ENCODE results near the gene PRR22.
"Not testable (repeated sequence)": the region's sequence is repeated elsewhere in the genome, so short reads cannot be mapped to it uniquely, and the experiment has no call there.

PRR22 gene

GRCh38 chr19:5782945-5783919 lies 1.3 kb downstream of the PRR22 start:
- no peak overlapping the region for H2AFZ ChIP-seq (ENCODE audit: low read length)
- no peak overlapping the region for H4K91ac ChIP-seq (ENCODE audit: low read depth, low read length, poor library complexity)
- H2BK15ac ChIP-seq (ENCODE audit: low read length), result no peak overlapping the region
- H4K8ac ChIP-seq (ENCODE audit: low read depth, low read length), result no peak overlapping the region
- no peak overlapping the region for H3K9ac ChIP-seq (ENCODE audit: low read depth, low read length, poor library complexity)
- no CpG with 5 or more reads among the region's 48 CpGs for WGBS, 2 donors (ENCODE audit: extremely low coverage in 2 of 2, insufficient read length in 2 of 2, insufficient replicate concordance in 1 of 2)
- no peak overlapping the region for H2BK12ac ChIP-seq (ENCODE audit: low read length)
- H2BK5ac ChIP-seq (ENCODE audit: low read length), result no peak overlapping the region
- no peaks in the 10 kb centered on the region for H3K4me1 ChIP-seq (ENCODE audit: control insufficient read depth in 2 of 2, insufficient read depth in 1 of 2, low read depth in 1 of 2, low read length in 2 of 2)
- no peak overlapping the region for H3K23ac ChIP-seq (ENCODE audit: low read depth, low read length, poor library complexity)
- H3K27me3 ChIP-seq (ENCODE audit: control insufficient read depth in 3 of 3, insufficient read depth in 3 of 3, low read depth in 1 of 3, low read length in 3 of 3), result no peaks in the 10 kb centered on the region
- H3K14ac ChIP-seq (ENCODE audit: low read length), result no peak overlapping the region
- H2BK120ac ChIP-seq (ENCODE audit: low read depth, low read length), result no peak overlapping the region
- peaks cover 25 to 47% of the 10 kb centered on the region in 2 donors for H3K36me3 ChIP-seq (replicated peaks in 1 of 2; ENCODE audit: control insufficient read depth in 2 of 2, insufficient read depth in 2 of 2, low read length in 2 of 2)
- H3K18ac ChIP-seq (ENCODE audit: low read length), result no peak overlapping the region
- no peak overlapping the region for H3K4ac ChIP-seq (ENCODE audit: low read length)
- H3K27ac ChIP-seq (replicated peaks; ENCODE audit: low read length), result no peak overlapping the region
- no peaks in the 10 kb centered on the region for H3K9me3 ChIP-seq (replicated peaks in 1 of 2; ENCODE audit: control insufficient read depth in 2 of 2, insufficient read depth in 1 of 2, low read depth in 1 of 2, low read length in 2 of 2)
- no peak overlapping the region for H2AK5ac ChIP-seq (ENCODE audit: low read depth, low read length)
- H3K79me1 ChIP-seq (ENCODE audit: low read depth, low read length), result peaks cover 7% of the 10 kb centered on the region
- DNase-seq (ENCODE audit: low spot score), result no peak
- H3K4me3 ChIP-seq (ENCODE audit: low read length in 2 of 2), result no peak overlapping the region
- no peak overlapping the region for H3K4me2 ChIP-seq (ENCODE audit: insufficient read depth, low read length, poor library complexity, severe bottlenecking)

GRCh38 chr19:5782322-5782721 lies 2.2 kb downstream of the PRR22 start:
- Histone ChIP-seq H2AK5ac (ENCODE audit: low read depth, low read length) (peak overlapping the region; percentile 46), H2BK15ac (ENCODE audit: low read length) (no peak overlapping the region), H2BK120ac (ENCODE audit: low read depth, low read length) (no peak overlapping the region), H3K23ac (ENCODE audit: low read depth, low read length, poor library complexity) (no peak overlapping the region), H3K9me3 (replicated peaks in 1 of 2; ENCODE audit: control insufficient read depth in 2 of 2, insufficient read depth in 1 of 2, low read depth in 1 of 2, low read length in 2 of 2) (no peaks in the 10 kb centered on the region), H2BK12ac (ENCODE audit: low read length) (no peak overlapping the region), H3K14ac (ENCODE audit: low read length) (no peak overlapping the region), H4K91ac (ENCODE audit: low read depth, low read length, poor library complexity) (no peak overlapping the region), H2AFZ (ENCODE audit: low read length) (no peak overlapping the region), H3K4me2 (ENCODE audit: insufficient read depth, low read length, poor library complexity, severe bottlenecking) (no peak overlapping the region), H3K4me3 (ENCODE audit: low read length in 2 of 2) (no peak overlapping the region), H3K27ac (replicated peaks; ENCODE audit: low read length) (no peak overlapping the region), H3K4ac (ENCODE audit: low read length) (no peak overlapping the region), H3K27me3 (ENCODE audit: control insufficient read depth in 3 of 3, insufficient read depth in 3 of 3, low read depth in 1 of 3, low read length in 3 of 3) (no peaks in the 10 kb centered on the region), H3K36me3 (replicated peaks in 1 of 2; ENCODE audit: control insufficient read depth in 2 of 2, insufficient read depth in 2 of 2, low read length in 2 of 2) (peaks cover 16 to 38% of the 10 kb centered on the region in 2 donors), H3K9ac (ENCODE audit: low read depth, low read length, poor library complexity) (peak overlapping the region; percentile 4), H2BK5ac (ENCODE audit: low read length) (peak overlapping the region; percentile 39), H3K18ac (ENCODE audit: low read length) (no peak overlapping the region), H3K4me1 (ENCODE audit: control insufficient read depth in 2 of 2, insufficient read depth in 1 of 2, low read depth in 1 of 2, low read length in 2 of 2) (no peaks in the 10 kb centered on the region), H4K8ac (ENCODE audit: low read depth, low read length) (no peak overlapping the region), H3K79me1 (ENCODE audit: low read depth, low read length) (peaks cover 6% of the 10 kb centered on the region)
- no CpG with 5 or more reads among the region's 9 CpGs for WGBS, 2 donors (ENCODE audit: extremely low coverage in 2 of 2, insufficient read length in 2 of 2, insufficient replicate concordance in 1 of 2)
- no peak for DNase-seq (ENCODE audit: low spot score)

- H2AK5ac ChIP-seq (ENCODE audit: low read depth, low read length); H3K27ac ChIP-seq (replicated peaks; ENCODE audit: low read length); H2BK120ac ChIP-seq (ENCODE audit: low read depth, low read length); H3K14ac ChIP-seq (ENCODE audit: low read length); H3K4ac ChIP-seq (ENCODE audit: low read length); H3K4me1 ChIP-seq (ENCODE audit: control insufficient read depth in 2 of 2, insufficient read depth in 1 of 2, low read depth in 1 of 2, low read length in 2 of 2); H2AFZ ChIP-seq (ENCODE audit: low read length); H4K91ac ChIP-seq (ENCODE audit: low read depth, low read length, poor library complexity); H2BK12ac ChIP-seq (ENCODE audit: low read length); H2BK15ac ChIP-seq (ENCODE audit: low read length); DNase-seq (ENCODE audit: low spot score); H2BK5ac ChIP-seq (ENCODE audit: low read length); H3K4me2 ChIP-seq (ENCODE audit: insufficient read depth, low read length, poor library complexity, severe bottlenecking); H3K9me3 ChIP-seq (replicated peaks in 1 of 2; ENCODE audit: control insufficient read depth in 2 of 2, insufficient read depth in 1 of 2, low read depth in 1 of 2, low read length in 2 of 2); H3K79me1 ChIP-seq (ENCODE audit: low read depth, low read length); H3K23ac ChIP-seq (ENCODE audit: low read depth, low read length, poor library complexity); H3K18ac ChIP-seq (ENCODE audit: low read length); H3K9ac ChIP-seq (ENCODE audit: low read depth, low read length, poor library complexity); H3K4me3 ChIP-seq (ENCODE audit: low read length in 2 of 2); H3K27me3 ChIP-seq (ENCODE audit: control insufficient read depth in 3 of 3, insufficient read depth in 3 of 3, low read depth in 1 of 3, low read length in 3 of 3); H4K8ac ChIP-seq (ENCODE audit: low read depth, low read length): not testable (repeated sequence)
- peaks cover 3 to 24% of the 10 kb centered on the region in 2 donors for H3K36me3 ChIP-seq (replicated peaks in 1 of 2; ENCODE audit: control insufficient read depth in 2 of 2, insufficient read depth in 2 of 2, low read length in 2 of 2)
- WGBS, 2 donors (ENCODE audit: extremely low coverage in 2 of 2, insufficient read length in 2 of 2, insufficient replicate concordance in 1 of 2), result no CpG with 5 or more reads among the region's 11 CpGs
Observed at GRCh38 chr19:5780916-5781315, 3.6 kb downstream of the PRR22 start.

- Histone ChIP-seq H3K27me3 (ENCODE audit: control insufficient read depth in 3 of 3, insufficient read depth in 3 of 3, low read depth in 1 of 3, low read length in 3 of 3) (no peaks in the 10 kb centered on the region), H3K27ac (replicated peaks; ENCODE audit: low read length) (no peak overlapping the region), H4K91ac (ENCODE audit: low read depth, low read length, poor library complexity) (peak overlapping the region; percentile 92)
Observed at GRCh38 chr19:5778402-5778801, 6.1 kb downstream of the PRR22 start.

More at GRCh38 chr19:5778402-5778801, 6.1 kb downstream of the PRR22 start:
- Histone ChIP-seq H3K36me3 (replicated peaks in 1 of 2; ENCODE audit: control insufficient read depth in 2 of 2, insufficient read depth in 2 of 2, low read length in 2 of 2) (peaks cover 0 to 4% of the 10 kb centered on the region in 2 donors), H2BK120ac (ENCODE audit: low read depth, low read length) (no peak overlapping the region), H3K4me3 (ENCODE audit: low read length in 2 of 2) (peak overlapping the region in 1 of 2 donors; percentile 68), H2AK5ac (ENCODE audit: low read depth, low read length) (peak overlapping the region; percentile 79), H3K18ac (ENCODE audit: low read length) (peak overlapping the region; percentile 89), H3K14ac (ENCODE audit: low read length) (peak overlapping the region; percentile 12), H3K23ac (ENCODE audit: low read depth, low read length, poor library complexity) (no peak overlapping the region), H2AFZ (ENCODE audit: low read length) (peak overlapping the region; percentile 43), H4K8ac (ENCODE audit: low read depth, low read length) (no peak overlapping the region), H3K79me1 (ENCODE audit: low read depth, low read length) (peaks cover 3% of the 10 kb centered on the region), H3K9ac (ENCODE audit: low read depth, low read length, poor library complexity) (no peak overlapping the region), H2BK5ac (ENCODE audit: low read length) (peak overlapping the region; percentile 54), H3K4ac (ENCODE audit: low read length) (peak overlapping the region; percentile 76), H2BK15ac (ENCODE audit: low read length) (peak overlapping the region; percentile 67), H3K4me1 (ENCODE audit: control insufficient read depth in 2 of 2, insufficient read depth in 1 of 2, low read depth in 1 of 2, low read length in 2 of 2) (no peaks in the 10 kb centered on the region), H3K9me3 (replicated peaks in 1 of 2; ENCODE audit: control insufficient read depth in 2 of 2, insufficient read depth in 1 of 2, low read depth in 1 of 2, low read length in 2 of 2) (no peaks in the 10 kb centered on the region), H3K4me2 (ENCODE audit: insufficient read depth, low read length, poor library complexity, severe bottlenecking) (no peak overlapping the region), H2BK12ac (ENCODE audit: low read length) (peak overlapping the region; percentile 84)
- DNase-seq (ENCODE audit: low spot score), result no peak
- WGBS, 2 donors (ENCODE audit: extremely low coverage in 2 of 2, insufficient read length in 2 of 2, insufficient replicate concordance in 1 of 2), result no CpG with 5 or more reads among the region's 17 CpGs
